GM08714 (cell line): ENCODE results near the gene ADAM33.

ENCODE experiments used
- H3K4me3 ChIP-seq: fragments of 200-500 bp; sonication (Bioruptor generic); 2 replicates; pipeline ENCODE4 v1.5.1; 2014; ENCODE audit warnings: mild to moderate bottlenecking, low read length, inconsistent platforms
- ZNF274 ChIP-seq: IDR thresholded peaks from 2 replicates; pipeline ENCODE4 v1.6.1; 2012; ENCODE audit warnings: mild to moderate bottlenecking, low read depth, low read length

Gene ADAM33

GRCh38 chr20:3655131-3655405 lies 26.7 kb downstream of the ADAM33 start:
- no peak overlapping the region for H3K4me3 ChIP-seq
- TF ChIP-seq ZNF274, result no peak

- no peak for TF ChIP-seq ZNF274
Observed at GRCh38 chr20:3654326-3655130, 27.3 kb downstream of the ADAM33 start.

GRCh38 chr20:3653921-3654320 lies 27.9 kb downstream of the ADAM33 start:
- no peak overlapping the region for H3K4me3 ChIP-seq
- TF ChIP-seq ZNF274, result no peak

More at GRCh38 chr20:3654326-3655130, 27.3 kb downstream of the ADAM33 start:
- no peak overlapping the region for H3K4me3 ChIP-seq

- no peak overlapping the region for H3K4me3 ChIP-seq
- TF ChIP-seq ZNF274, result no peak
Observed at GRCh38 chr20:3652676-3653596, 28.9 kb downstream of the ADAM33 start.

- no peak overlapping the region for H3K4me3 ChIP-seq
- TF ChIP-seq ZNF274, result no peak
Observed at GRCh38 chr20:3652221-3652620, 29.6 kb downstream of the ADAM33 start.

GRCh38 chr20:3651204-3651962 lies 30.4 kb downstream of the ADAM33 start:
- no peak for TF ChIP-seq ZNF274
- no peak overlapping the region for H3K4me3 ChIP-seq

GRCh38 chr20:3648951-3649350 lies 32.9 kb downstream of the ADAM33 start:
- no peak overlapping the region for H3K4me3 ChIP-seq
- TF ChIP-seq ZNF274, result no peak

- no peak for TF ChIP-seq ZNF274
Observed at GRCh38 chr20:3647473-3647872, 34.3 kb downstream of the ADAM33 start.

GRCh38 chr20:3646651-3647050 lies 35.2 kb downstream of the ADAM33 start:
- H3K4me3 ChIP-seq, result no peak overlapping the region
- no peak for TF ChIP-seq ZNF274

More at GRCh38 chr20:3647473-3647872, 34.3 kb downstream of the ADAM33 start:
- no peak overlapping the region for H3K4me3 ChIP-seq

- no peak for TF ChIP-seq ZNF274
- H3K4me3 ChIP-seq, result no peak overlapping the region
Observed at GRCh38 chr20:3646067-3646440, 35.8 kb downstream of the ADAM33 start.

GRCh38 chr20:3645309-3646066 lies 36.3 kb downstream of the ADAM33 start:
- no peak for TF ChIP-seq ZNF274

GRCh38 chr20:3640259-3640658 lies 41.6 kb downstream of the ADAM33 start:
- TF ChIP-seq ZNF274, result no peak
- no peak overlapping the region for H3K4me3 ChIP-seq

More at GRCh38 chr20:3645309-3646066, 36.3 kb downstream of the ADAM33 start:
- no peak overlapping the region for H3K4me3 ChIP-seq

GRCh38 chr20:3635346-3635745 lies 46.5 kb downstream of the ADAM33 start:
- no peak overlapping the region for H3K4me3 ChIP-seq
- TF ChIP-seq ZNF274, result no peak
